GM19035 (cell line): ENCODE data around the gene EFCAB12.
A peak's percentile ranks its signal among the peaks of the same experiment; 100 is the strongest.
"Not testable (repeated sequence)": the region's sequence is repeated elsewhere in the genome, so short reads cannot be mapped to it uniquely, and the experiment has no call there.

Experiments used
- ATAC-seq: cut with Tn5 transposase; IDR thresholded peaks from one replicate; pipeline ENCODE4 v1.9.1; 2021; ENCODE audit not compliant: unreplicated experiment

The EFCAB12 gene

GRCh38 chr3:129421988-129422745 is 6.3 kb downstream of the EFCAB12 start:
- no peak for ATAC-seq

GRCh38 chr3:129421236-129421883 is 7.1 kb downstream of the EFCAB12 start:
- ATAC-seq: no peak

GRCh38 chr3:129419476-129419875 is 9.0 kb downstream of the EFCAB12 start:
- no peak for ATAC-seq

GRCh38 chr3:129418041-129418973 is 10.1 kb downstream of the EFCAB12 start:
- no peak for ATAC-seq

GRCh38 chr3:129417326-129417725 is 11.1 kb downstream of the EFCAB12 start:
- no peak for ATAC-seq

- ATAC-seq: no peak
Measured at GRCh38 chr3:129416415-129416814, 12.0 kb downstream of the EFCAB12 start.

- ATAC-seq: no peak
Measured at GRCh38 chr3:129415830-129416229, 12.6 kb downstream of the EFCAB12 start.

GRCh38 chr3:129415378-129415777 is 13.1 kb downstream of the EFCAB12 start:
- ATAC-seq: no peak

- ATAC-seq: peak; percentile 78
Measured at GRCh38 chr3:129413687-129414506, 14.5 kb downstream of the EFCAB12 start.

- ATAC-seq: not testable (repeated sequence)
Measured at GRCh38 chr3:129413238-129413637, 15.2 kb downstream of the EFCAB12 start.

GRCh38 chr3:129412542-129413198 is 15.8 kb downstream of the EFCAB12 start:
- ATAC-seq: no peak

- no peak for ATAC-seq
Measured at GRCh38 chr3:129410971-129411370, 17.5 kb downstream of the EFCAB12 start.

GRCh38 chr3:129409541-129409940 is 18.9 kb downstream of the EFCAB12 start:
- no peak for ATAC-seq

GRCh38 chr3:129404610-129405009 is 23.8 kb downstream of the EFCAB12 start:
- no peak for ATAC-seq

- no peak for ATAC-seq
Measured at GRCh38 chr3:129404130-129404529, 24.3 kb downstream of the EFCAB12 start.

GRCh38 chr3:129403450-129403849 is 25.0 kb downstream of the EFCAB12 start:
- no peak for ATAC-seq

GRCh38 chr3:129402616-129403015 is 25.8 kb downstream of the EFCAB12 start:
- ATAC-seq: no peak

GRCh38 chr3:129402210-129402609 is 26.2 kb downstream of the EFCAB12 start:
- ATAC-seq: no peak

GRCh38 chr3:129399895-129400357 is 28.5 kb downstream of the EFCAB12 start:
- peak; percentile 33 for ATAC-seq
